ENCODE results near the gene SULT1C2. TPM values are rescaled to one million over a fixed set of nuclear protein-coding genes. Genes with fewer than 3 reads are reported as not detected.

The SULT1C2 gene
- total RNA-seq (ENCODE audit: unreplicated experiment) = not detected
- long read RNA-seq = 0 reads

- no peaks in the 10 kb centered on the region for H3K4me1 Mint-ChIP-seq (ENCODE audit: low read depth, unreplicated experiment)
- DNase-seq = no peak
- H3K4me3 Mint-ChIP-seq (ENCODE audit: unreplicated experiment) = no peak within 1 kb of the TSS
- TF ChIP-seq CTCF (IDR thresholded peaks at IDR 0.05; ENCODE audit: partially characterized antibody, unreplicated experiment) = no peak
- no peak within 1 kb of the TSS for H3K27ac Mint-ChIP-seq (ENCODE audit: unreplicated experiment)
- H3K27me3 Mint-ChIP-seq (ENCODE audit: unreplicated experiment) = peaks cover 3% of the 10 kb centered on the region
- no peaks in the 10 kb centered on the region for H3K36me3 Mint-ChIP-seq (ENCODE audit: unreplicated experiment)
- no peaks in the 10 kb centered on the region for H3K9me3 Mint-ChIP-seq (ENCODE audit: unreplicated experiment)
Measured at GRCh38 chr2:108288534-108289106, at the start of gene SULT1C2. Gene SULT1C2, plus strand, starts transcription at chr2:108288895. Its CDS starts 4,773 bp downstream, at chr2:108293668.

- no peak for TF ChIP-seq CTCF (IDR thresholded peaks at IDR 0.05; ENCODE audit: partially characterized antibody, unreplicated experiment)
- no peak for DNase-seq
- Mint-ChIP-seq H3K9me3 (ENCODE audit: unreplicated experiment) (peaks cover 7% of the 10 kb centered on the region), H3K4me3 (ENCODE audit: unreplicated experiment) (no peak within 1 kb of the TSS), H3K4me1 (ENCODE audit: low read depth, unreplicated experiment) (no peaks in the 10 kb centered on the region), H3K36me3 (ENCODE audit: unreplicated experiment) (peaks cover 7% of the 10 kb centered on the region), H3K27ac (ENCODE audit: unreplicated experiment) (no peak within 1 kb of the TSS), H3K27me3 (ENCODE audit: unreplicated experiment) (no peaks in the 10 kb centered on the region)
Measured at GRCh38 chr2:108239786-108240185, 48.9 kb upstream of the SULT1C2 start, which contains the start of gene SULT1C3. Gene SULT1C3, plus strand, starts transcription at chr2:108239968. Its CDS starts 7,227 bp downstream, at chr2:108247195.

GRCh38 chr2:108240966-108241365 lies 47.7 kb upstream of the SULT1C2 start:
- no peak overlapping the region for H3K27ac Mint-ChIP-seq (ENCODE audit: unreplicated experiment)
- no peaks in the 10 kb centered on the region for H3K4me1 Mint-ChIP-seq (ENCODE audit: low read depth, unreplicated experiment)
- TF ChIP-seq CTCF (IDR thresholded peaks at IDR 0.05; ENCODE audit: partially characterized antibody, unreplicated experiment) = no peak
- no peak overlapping the region for H3K4me3 Mint-ChIP-seq (ENCODE audit: unreplicated experiment)
- H3K27me3 Mint-ChIP-seq (ENCODE audit: unreplicated experiment) = no peaks in the 10 kb centered on the region
- no peak for DNase-seq
- peaks cover 5% of the 10 kb centered on the region for H3K9me3 Mint-ChIP-seq (ENCODE audit: unreplicated experiment)
- peaks cover 7% of the 10 kb centered on the region for H3K36me3 Mint-ChIP-seq (ENCODE audit: unreplicated experiment)

GRCh38 chr2:108243566-108243965 lies 45.1 kb upstream of the SULT1C2 start:
- peaks cover 1% of the 10 kb centered on the region for H3K36me3 Mint-ChIP-seq (ENCODE audit: unreplicated experiment)
- DNase-seq = no peak

More at GRCh38 chr2:108243566-108243965, 45.1 kb upstream of the SULT1C2 start:
- peaks cover 4% of the 10 kb centered on the region for H3K9me3 Mint-ChIP-seq (ENCODE audit: unreplicated experiment)
- no peak overlapping the region for H3K27ac Mint-ChIP-seq (ENCODE audit: unreplicated experiment)
- H3K4me1 Mint-ChIP-seq (ENCODE audit: low read depth, unreplicated experiment) = no peaks in the 10 kb centered on the region
- no peaks in the 10 kb centered on the region for H3K27me3 Mint-ChIP-seq (ENCODE audit: unreplicated experiment)
- H3K4me3 Mint-ChIP-seq (ENCODE audit: unreplicated experiment) = no peak overlapping the region
- TF ChIP-seq CTCF (IDR thresholded peaks at IDR 0.05; ENCODE audit: partially characterized antibody, unreplicated experiment) = no peak

All from glutamatergic neuron (in vitro differentiated cells).